Measurements from ENCODE around the gene TBX3. TPM values are rescaled to one million over a fixed set of nuclear protein-coding genes. Genes with fewer than 3 reads are reported as not detected.

Gene TBX3
- total and polyA plus RNA-seq, 12 donors: 4.0 to 32.4 (median 11.4) TPM

- TF ChIP-seq CTCF (IDR thresholded peaks at IDR 0.05): no peak
- Histone ChIP-seq H3K27me3 (peaks cover 60 to 100% (median 99%) of the 10 kb centered on the region in 7 donors), H3K4me1 (peaks cover 2 to 29% (median 15%) of the 10 kb centered on the region in 9 donors), H3K36me3 (no peaks in the 10 kb centered on the region), H3K4me3 (no peak overlapping the region), H3K9me3 (no peaks in the 10 kb centered on the region), H3K27ac (no peak overlapping the region)
- DNase-seq (no peak), ATAC-seq (no peak)
- WGBS, 2 donors: 16 to 19% methylated on average over 34 of the region's 34 CpGs
- intact Hi-C loops (cut with DNase I): loop anchor here in 1 of 10 donors (10.0 kb wide), 1 partner anchor 318 kb away; no protein-coding TSS in a partner anchor
These were observed 12.7 kb upstream of the TBX3 start for GRCh38 chr12:114696443-114697242.

GRCh38 chr12:114695305-114695592 is 11.3 kb upstream of the TBX3 start:
- H3K4me3 ChIP-seq: no peak overlapping the region
- H3K4me1 ChIP-seq: peaks cover 2 to 29% (median 15%) of the 10 kb centered on the region in 9 donors
- no peak for TF ChIP-seq CTCF (IDR thresholded peaks at IDR 0.05)
- no peaks in the 10 kb centered on the region for H3K9me3 ChIP-seq
- 40 to 52% methylated on average over 3 of the region's 3 CpGs for WGBS, 2 donors
- H3K27me3 ChIP-seq: peaks cover 53 to 100% (median 100%) of the 10 kb centered on the region in 7 donors
- H3K36me3 ChIP-seq: no peaks in the 10 kb centered on the region
- no peak for ATAC-seq
- no peak for DNase-seq
- H3K27ac ChIP-seq: no peak overlapping the region
- intact Hi-C loops (cut with DNase I): loop anchor here in 1 of 10 donors (10.0 kb wide), 1 partner anchor 320 kb away; no protein-coding TSS in a partner anchor

DNA sequence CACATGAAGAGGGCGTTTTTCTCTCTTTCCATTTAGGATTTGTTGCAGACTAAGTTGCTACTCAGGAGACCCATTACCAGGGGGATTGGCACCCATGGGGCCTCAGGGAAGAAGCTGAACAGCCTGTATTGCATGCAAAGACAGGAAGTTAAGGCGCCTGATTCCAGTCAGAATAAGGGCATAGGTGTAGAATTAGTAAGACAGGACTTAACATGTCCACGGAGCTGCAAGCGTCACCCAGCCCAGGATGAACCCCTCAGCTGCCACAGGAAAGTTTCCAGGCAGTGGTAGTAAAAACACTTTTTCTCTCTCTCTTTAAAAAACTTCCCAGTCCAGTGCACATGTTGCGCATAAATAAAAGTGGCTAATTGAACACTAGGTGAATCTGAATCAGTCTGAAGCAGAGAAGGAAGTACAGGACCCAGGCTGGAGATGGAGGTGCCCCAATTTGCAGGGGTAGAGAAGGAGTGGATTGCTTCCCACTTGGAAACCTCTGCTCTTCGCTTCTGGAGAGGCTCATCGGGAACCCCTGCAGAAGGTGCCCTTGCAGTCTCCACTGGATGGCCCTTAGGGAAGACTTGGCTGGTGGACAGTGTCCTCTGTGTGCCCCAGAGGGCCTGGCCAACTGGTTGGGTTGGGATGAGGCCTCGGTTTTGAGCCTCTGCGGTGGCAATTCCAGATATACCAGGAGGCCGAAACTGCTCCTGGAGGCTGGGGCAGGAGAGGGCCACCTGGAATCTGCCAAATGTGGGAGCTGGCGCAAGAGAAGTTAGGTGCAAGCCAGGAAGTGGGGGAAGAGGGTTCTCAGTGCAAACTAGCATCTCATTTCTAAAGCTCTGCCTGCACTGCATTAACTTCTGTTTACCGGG is 10.7 kb upstream of the TBX3 start:
- ATAC-seq (no peak), DNase-seq (no peak)
- Histone ChIP-seq H3K27ac (no peak overlapping the region), H3K4me3 (no peak overlapping the region), H3K27me3 (peaks cover 47 to 100% (median 100%) of the 10 kb centered on the region in 7 donors), H3K4me1 (peaks cover 2 to 29% (median 15%) of the 10 kb centered on the region in 9 donors), H3K9me3 (no peaks in the 10 kb centered on the region), H3K36me3 (no peaks in the 10 kb centered on the region)
- TF ChIP-seq CTCF (IDR thresholded peaks at IDR 0.05): no peak
- intact Hi-C loops (cut with DNase I): loop anchor here in 1 of 10 donors (10.0 kb wide), 1 partner anchor 320 kb away; no protein-coding TSS in a partner anchor
- WGBS, 2 donors: 34 to 52% methylated on average over 12 of the region's 12 CpGs

DNA sequence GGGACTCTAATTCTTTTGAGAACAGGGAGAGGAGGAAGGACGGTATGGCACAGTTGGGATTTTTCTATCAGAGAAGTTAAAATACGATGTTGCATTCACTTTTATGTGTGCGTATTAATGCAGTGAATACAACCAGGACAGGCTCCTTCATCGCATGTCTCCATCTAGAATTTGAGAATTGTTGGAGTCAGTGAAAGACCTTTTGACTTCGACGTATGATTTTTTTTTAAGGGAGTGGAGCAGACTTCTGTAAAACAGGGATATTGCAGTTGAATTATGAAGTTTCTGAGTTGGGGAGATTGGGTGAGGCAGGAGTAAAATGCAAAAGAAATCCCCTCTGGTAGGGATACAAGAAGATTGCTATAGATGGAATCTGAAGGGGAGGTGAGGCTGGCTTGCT is 9.6 kb upstream of the TBX3 start:
- Histone ChIP-seq H3K4me1 (peaks cover 2 to 26% (median 15%) of the 10 kb centered on the region in 9 donors), H3K4me3 (no peak overlapping the region), H3K27me3 (peaks cover 38 to 100% (median 99%) of the 10 kb centered on the region in 7 donors), H3K27ac (no peak overlapping the region), H3K9me3 (no peaks in the 10 kb centered on the region), H3K36me3 (no peaks in the 10 kb centered on the region)
- TF ChIP-seq CTCF (IDR thresholded peaks at IDR 0.05): no peak
- 27 to 31% methylated on average over 6 of the region's 6 CpGs for WGBS, 2 donors
- DNase-seq (no peak), ATAC-seq (no peak)
- intact Hi-C loops (cut with DNase I): loop anchor here in 1 of 10 donors (10.0 kb wide), 1 partner anchor 321 kb away; no protein-coding TSS in a partner anchor
